Measurements from ENCODE around the gene CSH2.
A peak's percentile ranks its signal among the peaks of the same experiment; 100 is the strongest.

CSH2 gene

GRCh38 chr17:63854709-63855108, 18.8 kb downstream of the CSH2 start:
- Histone ChIP-seq H3K36me3 (ENCODE audit: control insufficient read depth in 2 of 2, insufficient read depth in 1 of 2, low read length in 2 of 2) (no peaks in the 10 kb centered on the region), H3K4me3 (ENCODE audit: low read depth, low read length) (no peak overlapping the region), H3K27ac (ENCODE audit: extremely low read depth, low read depth, low read length) (no peak overlapping the region), H3K9me3 (ENCODE audit: control insufficient read depth, insufficient read depth, low read depth, low read length) (no peaks in the 10 kb centered on the region), H3K4me1 (ENCODE audit: control insufficient read depth, insufficient read depth, low read length) (no peaks in the 10 kb centered on the region)
- ChIA-PET CTCF (interaction anchor here (0.7 to 3.2 kb wide), 6 partner anchors 9 to 16 kb away, joined by 3 to 25 read pairs (median 4); no protein-coding TSS in a partner anchor), POLR2A (no interaction called here)
- no peak for TF ChIP-seq ZSCAN23 (tag by site-specific recombination; IDR thresholded peaks at IDR 0.05)
- no peak for TF ChIP-seq ZNF26 (tag by site-specific recombination; IDR thresholded peaks at IDR 0.05)
- TF ChIP-seq ZNF529 (tag by site-specific recombination; IDR thresholded peaks at IDR 0.05; ENCODE audit: insufficient replicate concordance) = no peak
- TF ChIP-seq SCRT2 (tag by site-specific recombination; IDR thresholded peaks at IDR 0.05) = no peak
- no peak for TF ChIP-seq ZBTB7A (tag by site-specific recombination; IDR thresholded peaks at IDR 0.05; ENCODE audit: low read depth)

GRCh38 chr17:63853260-63853659, 20.2 kb downstream of the CSH2 start:
- CTCF ChIA-PET = interaction anchor here (0.9 to 1.8 kb wide), 3 partner anchors 13 to 428 kb away, joined by 3 to 5 read pairs (median 3); no protein-coding TSS in a partner anchor
- H3K27ac ChIP-seq (ENCODE audit: extremely low read depth, low read depth, low read length) = no peak overlapping the region
- H3K9me3 ChIP-seq (ENCODE audit: control insufficient read depth, insufficient read depth, low read depth, low read length) = no peaks in the 10 kb centered on the region
- TF ChIP-seq ZNF433 (tag by site-specific recombination; IDR thresholded peaks at IDR 0.05; ENCODE audit: low read depth) (no peak), BCL6B (tag by site-specific recombination; IDR thresholded peaks at IDR 0.05) (no peak), ZNF645 (tag by site-specific recombination; IDR thresholded peaks at IDR 0.05) (no peak), ZNF280C (tag by site-specific recombination; IDR thresholded peaks at IDR 0.05) (no peak), ZNF121 (tag by site-specific recombination; IDR thresholded peaks at IDR 0.05) (peak; percentile 94), ZNF146 (tag by site-specific recombination; IDR thresholded peaks at IDR 0.05) (no peak)
- POLR2A ChIA-PET = no interaction called here
- no peaks in the 10 kb centered on the region for H3K36me3 ChIP-seq (ENCODE audit: control insufficient read depth in 2 of 2, insufficient read depth in 1 of 2, low read length in 2 of 2)
- no peaks in the 10 kb centered on the region for H3K4me1 ChIP-seq (ENCODE audit: control insufficient read depth, insufficient read depth, low read length)
- no peak overlapping the region for H3K4me3 ChIP-seq (ENCODE audit: low read depth, low read length)

- Histone ChIP-seq H3K9me3 (ENCODE audit: control insufficient read depth, insufficient read depth, low read depth, low read length) (no peaks in the 10 kb centered on the region), H3K27ac (ENCODE audit: extremely low read depth, low read depth, low read length) (no peak overlapping the region), H3K4me3 (ENCODE audit: low read depth, low read length) (no peak overlapping the region), H3K36me3 (ENCODE audit: control insufficient read depth in 2 of 2, insufficient read depth in 1 of 2, low read length in 2 of 2) (no peaks in the 10 kb centered on the region), H3K4me1 (ENCODE audit: control insufficient read depth, insufficient read depth, low read length) (no peaks in the 10 kb centered on the region)
- TF ChIP-seq ZNF366 (tag by site-specific recombination; conservative IDR thresholded peaks at IDR 0.05) = peak; percentile 64
- no peak for TF ChIP-seq ZNF580 (tag by site-specific recombination; IDR thresholded peaks at IDR 0.05)
- TF ChIP-seq ZNF132 (tag by site-specific recombination; IDR thresholded peaks at IDR 0.05; ENCODE audit: borderline replicate concordance) = no peak
- no peak for TF ChIP-seq ZNF639 (tag by site-specific recombination; IDR thresholded peaks at IDR 0.05)
- TF ChIP-seq SCRT1 (tag by site-specific recombination; IDR thresholded peaks at IDR 0.05; ENCODE audit: borderline replicate concordance) = no peak
- TF ChIP-seq ZNF184 (tag by site-specific recombination; IDR thresholded peaks at IDR 0.05) = no peak
- 0 out of 2 replicates have a peak, but pooled peaks have one; percentile 16 for TF ChIP-seq PRDM4 (tag by site-specific recombination; IDR thresholded peaks at IDR 0.05)
- CTCF ChIA-PET = interaction anchor here (0.6 to 9.5 kb wide), 2 partner anchors 16 to 1348 kb away, joined by 4 to 62 read pairs; no protein-coding TSS in a partner anchor
- POLR2A ChIA-PET = no interaction called here
Observed at GRCh38 chr17:63850401-63850800, 23.1 kb downstream of the CSH2 start.

Data from HEK293 (cell line).